Measurements from ENCODE around the gene PPFIA1.
A peak's percentile ranks its signal among the peaks of the same experiment; 100 is the strongest.

Gene PPFIA1

GRCh38 chr11:70419307-70420007, 149.0 kb downstream of the PPFIA1 start:
- no peak for DNase-seq

- DNase-seq, result no peak
Observed at GRCh38 chr11:70420008-70420464, 149.5 kb downstream of the PPFIA1 start.

- no peak for DNase-seq
Observed at GRCh38 chr11:70420496-70420895, 150.0 kb downstream of the PPFIA1 start.

GRCh38 chr11:70421123-70421522, 150.6 kb downstream of the PPFIA1 start:
- DNase-seq, result no peak

- DNase-seq, result no peak
Observed at GRCh38 chr11:70422692-70423522, 152.4 kb downstream of the PPFIA1 start.

- DNase-seq, result no peak
Observed at GRCh38 chr11:70423523-70424505, 153.3 kb downstream of the PPFIA1 start.

GRCh38 chr11:70424765-70425344, 154.4 kb downstream of the PPFIA1 start:
- peak; percentile 81 for DNase-seq

GRCh38 chr11:70427436-70427835, 156.9 kb downstream of the PPFIA1 start:
- DNase-seq, result no peak

- DNase-seq, result no peak
Observed at GRCh38 chr11:70428701-70429427, 158.4 kb downstream of the PPFIA1 start.

- DNase-seq, result no peak
Observed at GRCh38 chr11:70429428-70429705, 158.9 kb downstream of the PPFIA1 start.

- DNase-seq, result no peak
Observed at GRCh38 chr11:70429724-70430521, 159.4 kb downstream of the PPFIA1 start.

- no peak for DNase-seq
Observed at GRCh38 chr11:70430671-70431574, 160.4 kb downstream of the PPFIA1 start.

- no peak for DNase-seq
Observed at GRCh38 chr11:70431611-70432010, 161.1 kb downstream of the PPFIA1 start.

- no peak for DNase-seq
Observed at GRCh38 chr11:70432065-70432464, 161.6 kb downstream of the PPFIA1 start.

GRCh38 chr11:70432580-70432979, 162.1 kb downstream of the PPFIA1 start:
- no peak for DNase-seq

- DNase-seq, result no peak
Observed at GRCh38 chr11:70433038-70433437, 162.5 kb downstream of the PPFIA1 start.

GRCh38 chr11:70433526-70433925, 163.0 kb downstream of the PPFIA1 start:
- DNase-seq, result no peak
